Activated naive CD4-positive, alpha-beta T cell treated with anti-CD3 and anti-CD28 coated beads, Interleukin-2, amount 10 ng/mL, durations not matched to agents 5 hours and 36 hours (primary cell): ENCODE measurements around the gene CEL. TPM values are rescaled to one million over a fixed set of nuclear protein-coding genes. Genes with fewer than 3 reads are reported as not detected.

Experiments used
- microRNA-seq: library from miRNA; unstranded; fragments of <30 nt; microRNA quantifications from one replicate; pipeline ENCODE4 v1.2.0, GENCODE V29; 2022; ENCODE audit warnings: borderline microRNAs expressed, borderline replicate concordance
- total RNA-seq, 2 experiments: library from RNA; stranded (reverse); gene quantifications; one replicate each; pipeline ENCODE4 v1.2.3, GENCODE V29; 2021

Gene CEL
- total RNA-seq: 1 to 10 TPM; 2.2 to 2.6 TPM

DNA sequence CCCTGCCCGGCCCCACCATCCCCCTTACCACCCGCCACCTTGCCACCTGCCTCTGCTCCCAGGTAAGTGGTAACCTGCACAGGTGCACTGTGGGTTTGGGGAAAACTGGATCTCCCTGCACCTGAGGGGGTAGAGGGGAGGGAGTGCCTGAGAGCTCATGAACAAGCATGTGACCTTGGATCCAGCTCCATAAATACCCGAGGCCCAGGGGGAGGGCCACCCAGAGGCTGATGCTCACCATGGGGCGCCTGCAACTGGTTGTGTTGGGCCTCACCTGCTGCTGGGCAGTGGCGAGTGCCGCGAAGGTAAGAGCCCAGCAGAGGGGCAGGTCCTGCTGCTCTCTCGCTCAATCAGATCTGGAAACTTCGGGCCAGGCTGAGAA lies at the start of gene CEL:
TSS of gene CEL (plus strand) at position 218 of the 382 bp plus-strand sequence. CDS start at position 240, 22 bp downstream.

DNA sequence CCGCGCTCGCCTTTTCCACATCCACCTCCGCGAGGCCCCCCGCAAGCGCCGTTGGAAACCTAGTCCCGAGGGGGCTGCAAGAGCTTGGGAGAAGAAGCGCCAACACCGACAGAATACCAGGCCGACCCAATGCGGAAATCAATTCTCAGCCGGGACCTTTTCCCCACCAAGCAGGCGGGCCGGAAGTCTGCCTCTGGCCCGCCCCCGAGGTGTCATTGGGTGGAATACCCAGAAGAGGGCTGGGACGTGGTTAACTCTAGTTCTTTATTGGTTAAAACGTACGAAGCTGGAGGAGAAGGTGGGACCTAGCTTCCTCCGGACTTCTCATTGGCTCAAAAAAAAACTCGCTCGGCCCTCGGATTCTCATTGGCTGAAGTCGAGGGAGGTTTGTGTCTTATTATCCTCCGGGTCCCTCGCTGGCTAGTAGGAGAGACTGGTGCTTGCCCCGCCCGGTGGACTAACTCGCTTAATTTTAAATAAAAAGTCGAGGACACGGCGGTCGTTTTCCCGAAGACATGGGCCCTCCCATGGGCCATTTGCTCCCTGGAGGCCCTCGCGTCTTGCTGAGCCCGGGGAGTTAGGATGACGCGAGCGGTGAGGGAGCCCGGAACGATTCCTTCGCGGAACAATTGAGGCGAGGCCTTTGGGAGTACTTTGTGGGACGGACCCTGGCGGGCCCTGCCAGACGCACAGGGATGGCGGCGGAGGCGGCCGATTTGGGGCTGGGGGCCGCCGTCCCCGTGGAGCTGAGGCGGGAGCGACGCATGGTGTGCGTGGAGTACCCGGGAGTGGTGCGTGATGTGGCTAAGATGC lies 31.3 kb upstream of the CEL start, which contains the start of gene GTF3C5:
TSS of gene GTF3C5 (plus strand) at position 681 of the 813 bp plus-strand sequence. CDS start at position 696, 15 bp downstream.

Small RNA genes lying within 50 kb of the gene (microRNA-seq; reads per million reads assigned to microRNA genes)
- 1.5 reads per million for gene MIR6877

Other genes starting within 250 kb of the CEL start
- not detected for gene AK8, start 183.7 kb upstream of the CEL start, total RNA-seq
- 1 to 10 TPM; 1.3 to 2.7 TPM for gene SPACA9, start 183.1 kb upstream of the CEL start, total RNA-seq
- 10 to 100 TPM; 37.4 to 39.1 TPM for gene TSC1, start 117.4 kb upstream of the CEL start, total RNA-seq
- not detected for gene GFI1B, start 83.3 kb upstream of the CEL start, total RNA-seq
- 10 to 100 TPM; 66.6 to 67.5 TPM for gene GTF3C5, start 31.0 kb upstream of the CEL start, total RNA-seq
- 10 to 100 TPM; 82.4 to 83.8 TPM for gene RALGDS, start 59.3 kb downstream of the CEL start, total RNA-seq
- gene GBGT1, start 101.9 kb downstream of the CEL start, total RNA-seq: 1 to 10 TPM; 4.7 to 5.1 TPM
- not detected for gene OBP2B, start 147.3 kb downstream of the CEL start, total RNA-seq
- gene ABO, start 213.2 kb downstream of the CEL start, total RNA-seq: under 1 TPM; 0.22 to 0.50 TPM